LNCAP (cell line): ENCODE measurements around the gene PPP4R3C.

ENCODE experiments used
- TF ChIP-seq, protein P1 (sequence below): fragments of 450-650 bp; IDR thresholded peaks from 2 replicates; pipeline ENCODE4 v1.5.1; 2017; ENCODE audit warnings: mild to moderate bottlenecking

PPP4R3C gene

DNA sequence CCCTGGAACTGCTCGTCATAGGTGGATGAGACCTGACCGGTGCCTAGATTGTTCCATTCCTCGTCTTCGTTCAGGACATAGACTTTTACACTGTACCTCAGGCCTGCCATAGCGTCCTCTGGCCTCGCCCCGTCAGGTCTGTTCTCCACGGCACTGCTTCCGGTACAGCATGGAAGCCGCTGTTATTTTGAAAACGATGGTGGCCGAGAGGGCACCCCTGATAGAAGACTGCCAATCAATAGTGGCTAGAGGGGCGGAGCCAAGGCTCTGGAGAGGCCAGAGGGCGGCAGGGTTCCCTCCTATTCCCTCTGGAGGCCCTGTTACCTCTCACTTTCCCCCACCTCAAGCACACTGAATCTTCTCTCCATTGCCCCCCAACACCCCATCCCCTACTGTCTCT, at the start of gene PPP4R3C:
TSS of gene PPP4R3C (minus strand) at position 155 of the 400 bp plus-strand sequence. CDS start at position 110, 45 bp downstream.
- TF ChIP-seq, protein P1, sequence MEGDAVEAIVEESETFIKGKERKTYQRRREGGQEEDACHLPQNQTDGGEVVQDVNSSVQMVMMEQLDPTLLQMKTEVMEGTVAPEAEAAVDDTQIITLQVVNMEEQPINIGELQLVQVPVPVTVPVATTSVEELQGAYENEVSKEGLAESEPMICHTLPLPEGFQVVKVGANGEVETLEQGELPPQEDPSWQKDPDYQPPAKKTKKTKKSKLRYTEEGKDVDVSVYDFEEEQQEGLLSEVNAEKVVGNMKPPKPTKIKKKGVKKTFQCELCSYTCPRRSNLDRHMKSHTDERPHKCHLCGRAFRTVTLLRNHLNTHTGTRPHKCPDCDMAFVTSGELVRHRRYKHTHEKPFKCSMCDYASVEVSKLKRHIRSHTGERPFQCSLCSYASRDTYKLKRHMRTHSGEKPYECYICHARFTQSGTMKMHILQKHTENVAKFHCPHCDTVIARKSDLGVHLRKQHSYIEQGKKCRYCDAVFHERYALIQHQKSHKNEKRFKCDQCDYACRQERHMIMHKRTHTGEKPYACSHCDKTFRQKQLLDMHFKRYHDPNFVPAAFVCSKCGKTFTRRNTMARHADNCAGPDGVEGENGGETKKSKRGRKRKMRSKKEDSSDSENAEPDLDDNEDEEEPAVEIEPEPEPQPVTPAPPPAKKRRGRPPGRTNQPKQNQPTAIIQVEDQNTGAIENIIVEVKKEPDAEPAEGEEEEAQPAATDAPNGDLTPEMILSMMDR = no peak

- TF ChIP-seq, protein P1 = no peak
Observed at GRCh38 chrX:27491397-27491796, 28.3 kb upstream of the PPP4R3C start.

DNA sequence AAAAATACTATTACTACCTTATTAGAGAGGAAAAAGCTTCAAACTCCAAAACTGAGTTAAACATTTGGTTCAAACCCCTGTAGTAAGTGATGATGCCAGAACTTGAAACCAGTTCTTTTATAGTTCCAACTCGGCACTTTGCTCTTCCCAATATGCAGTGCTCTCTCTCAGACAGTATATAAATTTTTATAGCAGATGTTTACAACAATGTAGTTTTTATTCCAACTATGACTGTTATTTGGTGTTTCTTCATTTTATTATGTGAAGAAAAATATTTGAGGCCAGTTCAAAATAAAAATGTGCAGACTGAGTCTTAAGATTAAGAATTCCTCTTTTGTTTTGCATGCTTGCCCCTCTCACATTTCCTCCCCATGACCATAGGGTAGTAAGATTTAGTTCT, 2.9 kb upstream of the PPP4R3C start:
- TF ChIP-seq, protein P1 = no peak

DNA sequence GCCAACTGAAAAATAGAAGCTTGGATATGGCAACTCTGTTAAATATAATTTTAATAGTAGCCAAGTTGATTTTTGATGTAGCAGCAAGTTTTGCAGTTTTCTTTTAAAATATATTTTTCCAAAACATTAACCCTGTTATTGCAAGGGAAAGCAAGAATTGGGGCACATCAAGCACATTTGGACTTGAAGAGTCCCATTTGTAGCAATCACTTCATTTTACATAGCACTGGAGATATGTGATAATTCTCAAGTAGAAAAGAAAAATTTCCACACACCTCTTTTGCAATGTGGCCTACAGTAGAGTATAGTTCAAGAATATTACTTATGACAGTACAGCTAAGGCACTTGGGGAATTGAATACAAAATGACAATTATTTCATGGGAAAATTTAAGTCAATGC, 1.9 kb upstream of the PPP4R3C start:
- TF ChIP-seq, protein P1 = no peak

- TF ChIP-seq, protein P1 = no peak
Observed at GRCh38 chrX:27451324-27451723, 11.8 kb downstream of the PPP4R3C start.

DNA sequence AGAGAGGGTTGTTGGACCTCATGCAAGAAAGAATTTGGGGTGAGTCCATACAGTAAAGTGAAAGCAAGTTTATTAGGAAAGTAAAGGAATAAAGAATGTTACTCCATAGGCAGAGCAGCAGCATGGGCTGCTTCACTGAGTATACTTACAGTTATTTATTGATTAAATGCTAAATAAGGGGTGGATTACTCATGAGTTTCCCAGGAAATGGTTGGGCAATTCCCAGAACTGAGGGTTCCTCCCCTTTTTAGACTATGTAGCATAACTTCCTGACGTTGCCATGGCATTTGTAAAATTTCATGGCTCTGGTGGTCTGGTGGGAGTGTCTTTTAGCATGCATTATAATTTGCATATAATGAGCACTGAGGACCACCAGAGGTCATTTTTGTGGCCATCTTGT, 16.7 kb downstream of the PPP4R3C start:
- TF ChIP-seq, protein P1 = no peak

GRCh38 chrX:27445438-27445837, 17.7 kb downstream of the PPP4R3C start:
- TF ChIP-seq, protein P1 = no peak
